ENCODE measurements around the gene RASSF4. TPM values are rescaled to one million over a fixed set of nuclear protein-coding genes. Genes with fewer than 3 reads are reported as not detected.

RASSF4 gene
- total RNA-seq, 2 experiments from 2014 or later, result 1.2 to 2.0 TPM

DNA sequence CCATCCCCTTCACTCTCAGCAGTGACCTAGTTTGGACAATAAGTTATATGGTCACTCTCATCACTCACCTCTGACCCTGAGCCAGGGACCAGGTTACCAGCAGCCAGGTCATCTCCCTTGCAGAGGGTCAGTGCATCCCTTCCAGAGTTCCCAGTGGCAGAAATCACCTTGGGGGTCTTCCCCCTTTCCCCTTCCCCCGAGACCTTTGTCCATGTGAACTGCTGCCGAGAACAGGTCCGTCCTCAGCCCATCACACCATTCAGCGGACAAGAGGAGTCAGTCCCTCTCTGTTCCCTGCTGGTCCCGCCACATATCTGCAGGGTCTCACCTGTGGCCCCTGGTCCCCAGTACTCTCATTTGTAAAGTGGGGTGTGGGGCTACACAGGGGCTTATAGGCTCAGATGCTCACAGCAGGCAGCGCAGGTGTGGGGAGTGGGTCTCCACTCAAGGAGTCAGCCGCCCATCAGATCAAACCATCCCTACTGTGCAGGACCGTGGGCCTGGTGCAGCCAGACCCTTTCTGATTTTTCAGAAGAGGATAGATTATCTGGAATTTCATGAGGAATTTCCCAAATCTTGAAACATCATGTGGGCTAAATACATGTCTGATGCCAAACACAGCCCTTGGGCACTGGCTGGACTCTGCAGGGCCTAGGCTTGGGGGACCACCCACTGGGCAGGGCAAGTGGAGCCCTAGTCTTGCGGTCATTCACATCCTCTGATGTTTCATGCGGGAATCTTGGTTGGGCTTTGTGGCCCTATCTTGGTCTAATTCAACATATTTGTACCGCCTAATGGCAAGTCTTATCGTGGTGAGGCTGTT lies 12.5 kb downstream of the RASSF4 start:
- ChIA-PET POLR2A (no interaction called here), CTCF (interaction anchor here (1.4 kb wide), 1 partner anchor 39 kb away, joined by 7 read pairs; no protein-coding TSS in a partner anchor)

GRCh38 chr10:44972874-44973306 lies 13.3 kb downstream of the RASSF4 start:
- CTCF ChIA-PET, result interaction anchor here (1.4 to 1.5 kb wide), 2 partner anchors 8 to 40 kb away, joined by 6 to 7 read pairs; no protein-coding TSS in a partner anchor
- POLR2A ChIA-PET, result interaction anchor here (1.6 kb wide), 1 partner anchor 13 kb away, joined by 7 read pairs; the partner anchor contains the start of gene RASSF4

DNA sequence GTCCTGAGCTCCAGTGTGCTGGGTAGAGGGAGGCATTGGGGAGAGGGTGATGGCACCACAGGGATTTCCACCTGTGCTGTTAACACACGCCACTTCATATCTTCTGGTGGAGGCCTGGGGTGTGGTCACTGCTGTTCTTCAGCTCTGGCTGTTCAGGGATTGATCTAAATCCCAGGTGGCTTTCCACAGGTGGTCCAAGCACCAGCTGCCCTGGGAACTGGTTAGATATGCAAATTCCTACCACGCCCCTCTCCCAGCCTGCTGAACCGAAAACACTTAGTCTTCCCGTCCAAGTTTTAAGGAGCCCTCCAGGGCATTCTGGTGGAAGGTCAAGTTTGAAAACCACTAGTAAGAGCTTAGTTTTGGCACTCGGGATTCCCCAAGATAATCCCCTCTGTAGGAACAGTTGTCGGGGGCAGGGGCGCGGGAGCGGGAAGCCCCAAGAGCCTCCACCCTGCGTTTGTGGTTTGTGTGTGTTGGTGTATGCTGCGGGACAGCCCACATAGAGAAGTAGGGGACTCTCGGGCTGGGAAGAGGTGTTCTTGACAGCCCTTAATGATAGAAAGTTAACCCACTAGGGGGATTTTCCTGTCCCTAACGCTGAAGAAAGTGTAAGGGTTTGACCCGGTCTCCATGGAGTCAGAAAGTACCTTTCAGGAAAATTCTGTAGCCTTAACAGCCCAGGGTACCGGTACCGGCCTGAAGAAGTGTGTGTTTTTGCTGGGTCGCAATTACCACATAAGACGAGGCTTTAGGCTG lies 13.9 kb downstream of the RASSF4 start:
- POLR2A ChIA-PET, result interaction anchor here (1.6 kb wide), 1 partner anchor 13 kb away, joined by 7 read pairs; the partner anchor contains the start of gene RASSF4

DNA sequence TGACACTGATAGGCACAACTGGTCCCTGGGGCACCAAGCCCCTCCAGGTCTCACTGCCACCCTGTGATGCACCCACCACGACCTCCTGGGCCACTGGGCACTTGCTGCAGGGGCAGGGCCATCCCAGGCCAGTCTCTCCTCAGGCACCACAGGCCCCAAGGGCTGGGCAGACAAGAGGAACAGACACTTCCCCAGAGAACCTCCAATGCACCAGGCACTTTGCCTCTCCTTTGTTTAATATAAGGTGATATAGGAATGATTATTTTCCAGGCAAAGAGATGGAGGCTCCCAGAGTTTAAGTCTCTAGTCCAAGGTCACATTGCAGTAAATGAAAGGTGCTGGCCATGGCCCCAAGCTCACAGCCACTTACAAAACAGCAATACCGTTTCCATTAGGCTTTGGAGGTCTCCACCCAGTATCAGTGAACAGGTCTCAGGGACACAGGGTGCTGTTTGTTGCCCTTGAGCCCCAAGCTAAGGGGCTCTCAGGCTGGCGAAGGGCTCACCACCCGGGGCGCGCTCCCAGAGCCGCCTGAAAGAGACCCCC lies 14.6 kb downstream of the RASSF4 start:
- POLR2A ChIA-PET, result interaction anchor here (1.6 kb wide), 1 partner anchor 14 kb away, joined by 7 read pairs; the partner anchor contains the start of gene RASSF4
- CTCF ChIA-PET, result interaction anchor here (0.6 to 1.5 kb wide), 4 partner anchors 9 to 41 kb away, joined by 3 to 7 read pairs (median 4); no protein-coding TSS in a partner anchor

More for the DNA sequence above, 13.9 kb downstream of the RASSF4 start:
- CTCF ChIA-PET, result interaction anchor here (0.6 to 1.5 kb wide), 5 partner anchors 8 to 41 kb away, joined by 3 to 7 read pairs (median 6); no protein-coding TSS in a partner anchor

GRCh38 chr10:44974628-44975430 lies 15.2 kb downstream of the RASSF4 start:
- CTCF ChIA-PET, result interaction anchor here (0.6 to 6.2 kb wide), 6 partner anchors 10 to 42 kb away, joined by 3 to 42 read pairs (median 4); no protein-coding TSS in a partner anchor
- POLR2A ChIA-PET, result no interaction called here

DNA sequence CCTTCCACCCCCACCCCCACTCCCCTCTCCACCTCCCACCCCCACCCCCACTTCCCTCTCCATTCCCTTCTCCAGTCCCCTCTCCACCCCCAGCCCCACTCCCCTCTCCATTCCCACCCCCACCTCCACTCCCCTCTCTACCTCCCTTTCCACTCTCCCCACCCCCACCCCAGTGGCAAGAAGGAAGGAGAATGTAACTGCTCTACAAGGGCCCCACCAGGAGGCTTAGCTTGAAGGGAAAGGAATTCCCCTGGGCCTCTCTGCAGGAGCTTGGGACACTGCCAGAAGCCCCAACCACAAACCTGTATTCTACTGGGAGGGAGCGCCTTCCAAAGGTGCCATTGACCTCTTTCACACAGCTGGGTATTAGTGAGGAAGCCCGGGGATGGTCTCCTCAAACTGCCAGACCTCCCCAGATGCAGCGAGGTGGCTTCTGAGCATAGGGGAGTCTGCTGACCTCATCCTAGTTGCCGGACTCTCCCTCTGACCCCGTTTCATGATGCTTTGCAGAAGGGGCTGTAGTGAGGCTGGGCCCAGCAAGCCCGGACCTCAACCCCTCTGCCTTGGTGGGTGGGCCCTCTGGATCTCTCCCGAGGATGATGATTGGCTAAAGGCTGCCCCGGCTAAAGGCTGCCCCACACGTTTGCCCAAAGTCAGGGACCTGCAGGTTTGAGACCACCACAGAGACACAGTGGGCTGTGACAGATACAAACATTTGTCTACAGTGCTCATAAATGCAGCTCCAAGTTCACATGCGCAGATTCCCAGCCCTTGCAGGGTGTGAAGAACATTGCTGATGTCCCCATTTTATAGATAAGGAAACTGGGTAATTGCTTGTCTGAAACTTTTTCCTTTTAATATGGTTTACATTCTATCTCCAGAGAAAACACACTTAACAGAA lies 16.1 kb downstream of the RASSF4 start:
- ChIA-PET CTCF (interaction anchor here (0.6 to 6.2 kb wide), 3 partner anchors 13 to 84 kb away, joined by 3 to 42 read pairs (median 3); no protein-coding TSS in a partner anchor), POLR2A (no interaction called here)

DNA sequence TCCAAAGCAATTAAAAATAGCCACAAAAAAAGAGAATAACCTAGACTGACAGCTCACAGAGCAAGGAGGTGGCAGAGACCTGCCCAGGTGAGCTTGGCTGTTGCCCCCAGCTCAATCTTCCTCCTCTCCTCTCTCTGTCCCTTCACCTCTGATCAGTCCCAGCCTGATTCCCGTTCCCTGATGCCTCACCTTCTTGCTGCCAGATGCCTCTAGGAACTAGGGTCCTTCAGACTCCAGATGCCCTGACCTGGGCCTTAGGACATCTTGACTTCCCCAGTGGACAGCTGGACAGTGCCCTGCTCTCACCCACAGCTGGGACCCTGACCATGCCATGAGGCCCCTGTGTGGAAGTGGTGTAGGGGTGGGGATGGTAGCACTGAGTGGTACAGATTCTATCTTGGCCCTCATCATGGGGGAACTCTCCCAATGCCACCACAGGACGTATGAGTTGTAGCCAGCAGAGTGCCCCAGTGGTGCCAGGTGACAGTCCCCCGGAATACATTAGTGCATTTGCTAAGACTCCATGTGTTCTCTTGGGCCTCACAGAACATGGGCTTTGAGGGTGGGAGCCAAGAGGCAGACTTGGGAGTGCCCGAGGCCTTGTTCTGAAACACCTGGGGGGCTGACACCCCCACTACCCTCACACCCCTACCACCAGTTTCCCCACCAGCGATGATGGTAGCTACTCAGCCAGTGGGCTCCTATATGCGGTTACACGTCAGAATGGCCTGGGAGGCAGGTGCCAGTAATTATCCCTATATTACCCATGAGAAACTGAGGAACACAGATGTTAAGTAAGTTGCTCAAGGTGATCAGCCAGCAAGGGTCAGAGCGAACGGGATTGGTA lies 17.0 kb downstream of the RASSF4 start:
- CTCF ChIA-PET, result interaction anchor here (1.1 to 6.2 kb wide), 2 partner anchors 12 to 43 kb away, joined by 3 to 42 read pairs; no protein-coding TSS in a partner anchor
- POLR2A ChIA-PET, result no interaction called here

- ChIA-PET CTCF (interaction anchor here (6.2 kb wide), 1 partner anchor 44 kb away, joined by 42 read pairs; no protein-coding TSS in a partner anchor), POLR2A (no interaction called here)
Observed at GRCh38 chr10:44977287-44978212, 17.9 kb downstream of the RASSF4 start.

GRCh38 chr10:44978213-44978569 lies 18.6 kb downstream of the RASSF4 start:
- POLR2A ChIA-PET, result no interaction called here
- CTCF ChIA-PET, result interaction anchor here (6.2 kb wide), 1 partner anchor 45 kb away, joined by 42 read pairs; no protein-coding TSS in a partner anchor

DNA sequence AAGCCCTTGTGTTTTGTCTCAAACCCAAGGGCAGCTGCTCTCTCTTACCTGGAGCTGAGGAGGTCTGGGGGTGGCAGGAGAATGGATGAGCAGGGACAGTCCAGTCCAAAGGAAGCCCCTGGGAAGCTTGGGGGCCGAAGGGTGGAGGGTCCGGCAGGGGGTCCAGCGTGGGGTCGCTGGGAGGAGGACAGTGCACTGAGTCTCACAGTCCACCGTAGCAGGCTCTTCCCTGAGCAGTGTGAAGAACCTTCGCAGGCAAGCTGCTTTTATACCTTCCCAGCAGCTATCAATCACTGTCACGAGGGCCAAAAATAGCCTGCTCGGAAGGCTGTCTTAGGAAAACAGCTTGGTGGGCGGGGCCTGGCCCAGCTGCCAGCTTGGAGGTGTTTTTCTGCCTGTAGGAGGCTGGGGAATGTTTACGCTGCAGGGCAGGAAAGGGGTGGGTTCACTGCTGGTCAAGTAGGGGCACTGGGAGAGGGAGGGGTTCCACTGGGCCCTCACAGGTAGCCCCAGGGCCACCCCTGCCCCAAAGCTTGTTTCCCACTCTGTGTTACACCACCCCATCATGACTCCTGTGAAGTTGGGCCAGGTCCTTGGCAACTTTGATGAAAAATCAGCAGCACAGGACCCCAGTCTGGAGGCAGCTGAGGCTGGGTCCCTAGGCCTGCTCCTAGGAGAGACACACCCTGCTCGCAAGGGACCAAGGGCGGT lies 19.1 kb downstream of the RASSF4 start, which contains the start of gene DEPP1:
Gene DEPP1, minus strand, starts transcription at position 240 of the 711 bp plus-strand sequence. CDS start 779 bp downstream, outside the sequence.
- POLR2A ChIA-PET, result no interaction called here
- CTCF ChIA-PET, result interaction anchor here (6.2 kb wide), 1 partner anchor 46 kb away, joined by 42 read pairs; no protein-coding TSS in a partner anchor

DNA sequence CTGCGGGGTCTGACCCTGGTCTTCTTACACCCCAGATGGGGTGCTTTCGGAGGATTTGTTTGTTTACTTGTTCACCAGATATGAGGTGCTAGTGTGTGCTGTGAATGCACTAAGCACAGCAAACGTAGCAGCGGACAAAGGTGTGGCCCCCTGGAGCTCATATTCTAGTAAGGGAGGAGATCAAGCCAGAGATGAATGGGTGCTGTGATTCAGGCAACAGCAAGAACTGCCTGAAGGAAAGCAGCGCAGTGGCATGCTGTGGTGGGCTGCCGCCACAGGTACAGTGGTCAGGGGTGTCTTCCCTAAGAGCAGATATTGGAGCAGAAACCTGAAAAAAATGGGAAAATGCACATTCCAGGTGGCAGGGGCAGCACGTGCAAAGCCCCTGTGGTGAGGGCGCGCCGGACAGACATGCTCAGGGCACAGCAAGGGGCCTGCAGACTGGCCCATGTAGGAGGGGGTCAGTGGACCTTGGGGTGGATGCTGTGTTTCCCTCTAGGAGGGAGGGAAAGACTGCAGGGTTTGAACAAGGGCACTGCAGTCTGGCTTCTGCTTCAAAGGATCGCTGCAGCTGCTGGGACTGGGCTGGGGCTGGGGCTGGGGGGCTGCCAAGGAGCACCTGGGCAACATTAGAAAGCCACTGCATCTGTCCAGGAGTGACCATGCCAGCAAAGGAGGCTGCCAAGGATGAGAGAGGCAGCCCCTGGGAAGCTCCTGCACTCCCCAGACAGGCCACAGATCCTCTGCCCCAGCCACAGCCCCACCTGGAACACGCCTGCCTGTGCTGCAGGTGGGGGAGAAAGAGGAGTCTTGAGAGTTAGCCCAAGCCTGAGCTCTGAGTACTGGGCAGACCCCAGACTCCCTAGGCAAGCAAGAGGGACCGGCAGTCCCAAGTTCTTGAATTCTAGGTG lies 19.9 kb downstream of the RASSF4 start:
- ChIA-PET CTCF (interaction anchor here (6.2 kb wide), 1 partner anchor 46 kb away, joined by 42 read pairs; no protein-coding TSS in a partner anchor), POLR2A (no interaction called here)

GRCh38 chr10:44980309-44981171 lies 20.9 kb downstream of the RASSF4 start:
- CTCF ChIA-PET, result interaction anchor here (0.6 to 6.2 kb wide), 2 partner anchors 47 to 1314 kb away, joined by 3 to 42 read pairs; no protein-coding TSS in a partner anchor
- POLR2A ChIA-PET, result no interaction called here
